Measurements from ENCODE around the gene CHSY3.

CHSY3 gene

DNA sequence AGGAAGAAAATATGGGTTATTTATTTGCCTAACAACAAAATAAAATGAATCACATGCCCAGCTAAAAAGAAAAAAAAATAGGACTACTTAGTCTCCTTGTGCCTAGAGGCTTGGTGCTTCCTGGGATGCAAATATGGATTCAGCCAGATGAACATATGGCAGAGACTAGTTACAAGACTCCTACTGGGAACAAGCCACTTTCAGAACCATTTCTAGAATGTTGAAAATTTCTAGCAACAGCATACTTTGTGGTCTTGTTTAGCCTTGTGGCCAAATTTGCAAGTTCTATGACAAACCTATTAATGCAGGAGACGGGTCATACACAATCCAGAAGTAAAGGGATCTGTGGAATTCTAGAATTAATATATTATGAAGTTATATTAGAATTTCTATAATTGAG is 198.7 kb downstream of the CHSY3 start:
- DNase-seq: no peak

GRCh38 chr5:130104895-130105688 is 200.8 kb downstream of the CHSY3 start:
- no peak for DNase-seq

GRCh38 chr5:130106480-130106879 is 202.2 kb downstream of the CHSY3 start:
- no peak for DNase-seq

DNA sequence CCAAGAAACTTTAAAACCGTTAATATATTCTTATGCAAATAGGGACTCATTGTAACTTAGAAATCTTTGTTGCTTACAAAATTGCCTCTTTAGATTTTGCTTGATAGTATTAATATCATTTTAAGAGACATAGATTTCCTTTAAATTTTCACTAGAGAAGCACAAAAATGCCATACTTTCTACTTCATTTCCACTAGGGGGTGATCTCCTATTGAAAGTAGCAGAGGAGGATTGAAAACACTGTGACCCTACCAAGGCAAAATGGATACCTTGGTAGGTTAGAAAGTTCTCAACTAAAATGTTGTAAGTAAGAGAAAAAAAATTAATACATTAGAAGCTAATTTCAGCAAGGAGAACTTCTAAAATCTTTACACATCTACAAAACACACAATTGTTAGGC is 204.9 kb downstream of the CHSY3 start:
- no peak for DNase-seq

DNA sequence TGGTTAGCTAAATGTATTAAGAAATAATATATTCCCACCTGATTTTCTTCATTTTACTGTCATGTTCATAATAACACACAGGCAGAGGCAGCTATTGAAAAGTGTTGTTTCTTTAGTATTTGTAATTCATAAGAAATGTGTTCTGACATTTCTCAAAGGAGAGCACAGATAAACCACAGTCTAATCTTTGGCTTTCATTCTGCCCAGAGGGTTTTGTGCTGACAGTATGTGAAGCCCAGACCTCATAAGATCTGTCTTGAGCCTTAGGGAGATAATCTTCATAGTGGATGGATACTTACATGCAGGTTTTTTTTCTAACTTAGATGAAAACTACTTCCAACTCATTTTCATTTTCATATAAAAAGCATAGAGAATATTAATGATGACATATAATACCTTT is 206.1 kb downstream of the CHSY3 start:
- no peak for DNase-seq

DNA sequence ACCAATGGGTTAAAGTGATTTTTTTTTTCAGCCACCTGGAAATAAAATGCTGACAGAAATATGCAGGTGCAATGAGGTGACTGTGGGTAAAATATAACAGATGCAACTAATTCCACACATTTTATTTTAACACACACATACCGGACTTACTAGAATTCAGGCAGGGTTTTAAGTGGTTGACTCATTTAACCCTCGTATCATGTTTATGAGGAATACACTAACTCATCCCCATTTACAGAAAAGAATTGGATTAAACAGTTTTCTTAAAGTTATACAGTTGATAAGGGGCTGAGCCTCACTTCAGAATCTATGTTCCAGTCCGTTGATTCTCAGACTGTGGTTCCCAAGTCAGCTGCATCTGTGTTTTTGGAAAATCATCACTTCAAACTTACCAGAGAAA is 207.5 kb downstream of the CHSY3 start:
- DNase-seq: no peak

DNA sequence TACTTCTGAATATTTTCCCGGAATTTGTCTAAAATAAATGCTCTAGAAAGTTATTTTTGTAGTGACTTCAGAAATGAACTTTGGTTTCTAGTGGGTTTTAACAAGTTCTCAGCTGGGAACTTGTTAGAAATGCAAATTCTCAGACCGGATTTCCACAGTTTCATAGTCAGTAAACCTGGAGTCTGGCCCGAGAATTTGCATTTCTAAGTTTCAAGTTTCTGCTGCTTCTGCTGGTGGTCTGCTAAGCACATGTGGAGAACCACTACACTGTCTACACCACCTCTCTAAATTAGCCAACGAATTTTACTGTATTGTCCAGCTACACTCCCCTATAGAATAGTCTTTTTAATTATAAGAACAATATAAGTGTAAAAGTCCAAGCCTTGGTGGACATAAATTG is 208.0 kb downstream of the CHSY3 start:
- DNase-seq: no peak

- DNase-seq: no peak
Measured at GRCh38 chr5:130115686-130116085, 211.4 kb downstream of the CHSY3 start.

- no peak for DNase-seq
Measured at GRCh38 chr5:130116462-130116861, 212.2 kb downstream of the CHSY3 start.

DNA sequence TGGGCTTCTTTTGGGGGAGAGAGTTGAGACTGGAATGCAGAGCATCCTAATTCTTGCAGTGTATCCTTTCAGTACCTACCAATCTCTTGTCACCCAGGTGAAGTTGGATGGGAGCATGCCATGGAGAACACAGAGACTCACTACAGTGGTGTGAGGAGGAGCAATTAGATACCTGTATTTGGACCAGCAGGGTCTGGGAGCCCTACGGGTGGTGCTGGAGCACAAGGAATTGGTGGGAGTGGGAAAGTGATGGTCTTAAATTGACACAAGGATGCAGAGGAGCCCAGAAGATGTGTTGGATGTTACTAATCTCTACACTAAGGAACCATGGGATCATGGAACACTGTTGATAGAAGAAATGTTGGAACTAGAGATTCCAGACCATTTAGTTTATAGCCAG is 212.7 kb downstream of the CHSY3 start:
- no peak for DNase-seq

DNA sequence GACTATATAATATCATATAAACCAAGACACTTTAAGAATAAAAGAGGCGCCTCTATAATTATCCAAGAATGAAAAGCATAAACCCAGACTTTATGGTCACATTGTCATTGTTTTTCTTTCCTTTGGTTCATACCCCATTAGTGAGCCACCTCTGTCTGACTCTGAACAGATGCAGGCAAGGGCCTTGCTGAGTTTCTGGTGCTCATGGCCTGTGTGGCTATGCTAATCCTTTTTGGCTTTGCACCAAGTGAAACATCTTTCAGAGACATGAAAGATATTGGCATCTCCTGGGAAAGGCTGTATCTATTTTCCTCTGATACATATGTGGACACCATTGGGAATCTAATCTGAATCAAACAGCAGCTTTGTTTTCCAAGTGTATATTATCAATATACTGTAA is 222.5 kb downstream of the CHSY3 start:
- DNase-seq: no peak

- DNase-seq: no peak
Measured at GRCh38 chr5:130135506-130135905, 231.2 kb downstream of the CHSY3 start.

DNA sequence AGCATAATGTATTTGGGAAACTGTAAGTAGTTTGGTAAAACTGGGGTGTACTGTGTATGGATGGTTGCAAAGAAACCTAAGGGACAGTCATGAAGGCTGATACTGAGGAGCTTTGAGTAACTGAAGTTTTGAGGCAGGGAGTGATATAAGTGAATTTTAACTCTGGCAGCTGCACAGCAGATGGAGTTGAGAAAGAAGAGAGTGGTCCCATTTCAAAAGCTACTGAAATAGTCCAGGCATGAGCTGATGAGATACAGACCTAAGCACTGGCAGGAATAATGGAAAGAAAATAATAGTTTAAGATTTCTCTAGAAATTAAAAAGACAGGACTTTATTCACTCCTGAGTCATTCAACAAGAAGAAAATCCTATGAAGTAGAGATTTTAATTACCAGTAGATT is 232.0 kb downstream of the CHSY3 start:
- DNase-seq: no peak

GRCh38 chr5:130137681-130138080 is 233.4 kb downstream of the CHSY3 start:
- no peak for DNase-seq

- DNase-seq: no peak
Measured at GRCh38 chr5:130138406-130139045, 234.3 kb downstream of the CHSY3 start.

GRCh38 chr5:130141659-130142320 is 237.5 kb downstream of the CHSY3 start:
- no peak for DNase-seq

- no peak for DNase-seq
Measured at GRCh38 chr5:130151239-130151638, 247.0 kb downstream of the CHSY3 start.

GRCh38 chr5:130155345-130156011 is 251.2 kb downstream of the CHSY3 start:
- DNase-seq: no peak

GRCh38 chr5:130158036-130158435 is 253.8 kb downstream of the CHSY3 start:
- DNase-seq: no peak

GRCh38 chr5:130159968-130160367 is 255.7 kb downstream of the CHSY3 start:
- DNase-seq: no peak

- DNase-seq: no peak
Measured at GRCh38 chr5:130164966-130165365, 260.7 kb downstream of the CHSY3 start.

- DNase-seq: no peak
Measured at GRCh38 chr5:130166839-130167490, 262.7 kb downstream of the CHSY3 start.

DNA sequence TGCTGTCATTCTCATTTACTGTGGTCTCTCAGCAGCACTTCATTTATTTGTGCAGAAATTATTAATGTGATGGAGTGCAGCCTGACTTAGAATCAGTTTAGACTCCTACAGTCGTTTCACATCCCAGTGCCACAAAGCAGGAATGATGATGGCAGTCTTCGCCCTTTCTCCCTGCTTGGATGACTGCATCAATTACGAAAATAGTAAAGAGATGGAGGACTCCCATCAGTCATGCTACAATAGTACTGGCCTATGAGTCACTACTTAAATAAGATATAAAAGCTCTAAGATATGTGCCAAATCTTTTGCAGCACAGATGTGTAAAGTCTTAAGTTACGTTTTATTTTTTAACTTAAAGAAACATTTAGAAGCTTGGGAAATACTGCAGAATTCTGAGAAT is 263.9 kb downstream of the CHSY3 start:
- no peak for DNase-seq
